ENCODE measurements around the gene C3orf70.
A peak's percentile ranks its signal among the peaks of the same experiment; 100 is the strongest.

Gene C3orf70

GRCh38 chr3:185152410-185153170, at the start of gene C3orf70:
Gene C3orf70, minus strand, starts transcription at chr3:185153060. Its CDS starts 237 bp downstream, at chr3:185152823.
- Histone ChIP-seq H3K27ac (peak within 1 kb of the TSS in 4 of 11 experiments; percentile 2 to 23 (median 18); a peak in 3 of 22 replicates), H3K4me2 (peak within 1 kb of the TSS; percentile 79 to 98 (median 96)), H3K27me3 (peaks cover 47 to 63% (median 57%) of the 10 kb centered on the region in 11 experiments), H3K4me1 (peaks cover 4 to 17% (median 15%) of the 10 kb centered on the region in 10 experiments; a peak in 15 of 20 replicates), H3K9ac (peak within 1 kb of the TSS; percentile 40 to 71 (median 65)), H3K4me3 (peak within 1 kb of the TSS; percentile 54 to 73 (median 66)), H4K20me1 (no peaks in the 10 kb centered on the region; a peak in 1 of 22 replicates), H3K36me3 (no peaks in the 10 kb centered on the region), H3K9me3 (replicated peaks in 1 of 11) (no peaks in the 10 kb centered on the region)
- TF ChIP-seq Cebpa-rat (IDR thresholded peaks at IDR 0.05): no peak

- TF ChIP-seq Cebpa-rat (IDR thresholded peaks at IDR 0.05): no peak
- Histone ChIP-seq H3K4me2 (no peak overlapping the region), H3K9me3 (replicated peaks in 1 of 11) (peaks cover 0 to 4% (median 0%) of the 10 kb centered on the region in 11 experiments; a peak in 2 of 22 replicates), H3K4me3 (no peak overlapping the region), H3K27ac (no peak overlapping the region), H3K4me1 (no peaks in the 10 kb centered on the region), H3K36me3 (no peaks in the 10 kb centered on the region), H3K9ac (no peak overlapping the region), H3K27me3 (no peaks in the 10 kb centered on the region), H4K20me1 (no peaks in the 10 kb centered on the region)
Observed at GRCh38 chr3:185200639-185201038, 47.8 kb upstream of the C3orf70 start.

- Histone ChIP-seq H3K27ac (no peak overlapping the region), H3K4me3 (no peak overlapping the region), H3K4me1 (no peaks in the 10 kb centered on the region), H3K9me3 (replicated peaks in 1 of 11) (peaks cover 0 to 4% (median 0%) of the 10 kb centered on the region in 11 experiments; a peak in 3 of 22 replicates), H3K27me3 (no peaks in the 10 kb centered on the region), H3K4me2 (no peak overlapping the region), H3K36me3 (no peaks in the 10 kb centered on the region), H4K20me1 (no peaks in the 10 kb centered on the region), H3K9ac (no peak overlapping the region)
- TF ChIP-seq Cebpa-rat (IDR thresholded peaks at IDR 0.05): no peak
Observed at GRCh38 chr3:185199671-185200070, 46.8 kb upstream of the C3orf70 start.

- no peaks in the 10 kb centered on the region for H3K27me3 ChIP-seq
- H3K4me2 ChIP-seq: no peak overlapping the region
- H4K20me1 ChIP-seq: no peaks in the 10 kb centered on the region
- no peak overlapping the region for H3K4me3 ChIP-seq
- H3K36me3 ChIP-seq: no peaks in the 10 kb centered on the region
- H3K4me1 ChIP-seq: no peaks in the 10 kb centered on the region
- no peak overlapping the region for H3K27ac ChIP-seq
- no peak for TF ChIP-seq Cebpa-rat (IDR thresholded peaks at IDR 0.05)
- no peak overlapping the region for H3K9ac ChIP-seq
- peaks cover 0 to 6% (median 0%) of the 10 kb centered on the region in 11 experiments; a peak in 4 of 22 replicates for H3K9me3 ChIP-seq (replicated peaks in 1 of 11)
Observed at GRCh38 chr3:185199206-185199605, 46.3 kb upstream of the C3orf70 start.

- H3K9me3 ChIP-seq (replicated peaks in 1 of 11): peaks cover 0 to 14% (median 5%) of the 10 kb centered on the region in 11 experiments; a peak in 4 of 22 replicates
- H4K20me1 ChIP-seq: no peaks in the 10 kb centered on the region
- no peaks in the 10 kb centered on the region for H3K27me3 ChIP-seq
- TF ChIP-seq Cebpa-rat (IDR thresholded peaks at IDR 0.05): no peak
- no peak overlapping the region for H3K4me3 ChIP-seq
- no peaks in the 10 kb centered on the region for H3K4me1 ChIP-seq
- H3K4me2 ChIP-seq: no peak overlapping the region
- H3K36me3 ChIP-seq: no peaks in the 10 kb centered on the region
- no peak overlapping the region for H3K9ac ChIP-seq
- H3K27ac ChIP-seq: no peak overlapping the region
Observed at GRCh38 chr3:185197068-185197467, 44.2 kb upstream of the C3orf70 start.

- no peak overlapping the region for H3K4me2 ChIP-seq
- no peaks in the 10 kb centered on the region for H3K4me1 ChIP-seq
- no peak overlapping the region for H3K9ac ChIP-seq
- H4K20me1 ChIP-seq: no peaks in the 10 kb centered on the region
- H3K9me3 ChIP-seq (replicated peaks in 1 of 11): peaks cover 0 to 14% (median 5%) of the 10 kb centered on the region in 11 experiments; a peak in 4 of 22 replicates
- no peak overlapping the region for H3K27ac ChIP-seq
- TF ChIP-seq Cebpa-rat (IDR thresholded peaks at IDR 0.05): peak in 8 of 11 experiments; percentile 22 to 84 (median 46); a peak in 12 of 22 replicates
- no peak overlapping the region for H3K4me3 ChIP-seq
- no peaks in the 10 kb centered on the region for H3K27me3 ChIP-seq
- no peaks in the 10 kb centered on the region for H3K36me3 ChIP-seq
Observed at GRCh38 chr3:185195652-185196051, 42.8 kb upstream of the C3orf70 start.

- no peak for TF ChIP-seq Cebpa-rat (IDR thresholded peaks at IDR 0.05)
- Histone ChIP-seq H3K36me3 (no peaks in the 10 kb centered on the region), H3K4me3 (no peak overlapping the region), H3K9ac (no peak overlapping the region), H3K27me3 (no peaks in the 10 kb centered on the region), H3K9me3 (replicated peaks in 1 of 11) (peaks cover 0 to 10% (median 0%) of the 10 kb centered on the region in 11 experiments; a peak in 1 of 22 replicates), H4K20me1 (no peaks in the 10 kb centered on the region), H3K4me1 (no peaks in the 10 kb centered on the region), H3K4me2 (no peak overlapping the region), H3K27ac (no peak overlapping the region)
Observed at GRCh38 chr3:185188816-185189215, 36.0 kb upstream of the C3orf70 start.

GRCh38 chr3:185187391-185187790, 34.5 kb upstream of the C3orf70 start:
- no peaks in the 10 kb centered on the region for H4K20me1 ChIP-seq
- H3K4me3 ChIP-seq: no peak overlapping the region
- no peak for TF ChIP-seq Cebpa-rat (IDR thresholded peaks at IDR 0.05)
- H3K27me3 ChIP-seq: no peaks in the 10 kb centered on the region
- H3K9me3 ChIP-seq (replicated peaks in 1 of 11): 0 out of 22 replicates have a peak, but pooled peaks cover 0 to 3% (median 0%) of the 10 kb centered on the region in 11 experiments
- H3K36me3 ChIP-seq: no peaks in the 10 kb centered on the region
- H3K4me1 ChIP-seq: no peaks in the 10 kb centered on the region
- no peak overlapping the region for H3K9ac ChIP-seq
- no peak overlapping the region for H3K27ac ChIP-seq
- no peak overlapping the region for H3K4me2 ChIP-seq

GRCh38 chr3:185176750-185177359, 24.0 kb upstream of the C3orf70 start:
- Histone ChIP-seq H4K20me1 (no peaks in the 10 kb centered on the region), H3K9ac (no peak overlapping the region), H3K27me3 (no peaks in the 10 kb centered on the region), H3K4me1 (peaks cover 20 to 47% (median 34%) of the 10 kb centered on the region in 10 experiments), H3K27ac (no peak overlapping the region), H3K9me3 (replicated peaks in 1 of 11) (no peaks in the 10 kb centered on the region), H3K36me3 (no peaks in the 10 kb centered on the region), H3K4me2 (no peak overlapping the region; a peak in 1 of 22 replicates), H3K4me3 (no peak overlapping the region)
- TF ChIP-seq Cebpa-rat (IDR thresholded peaks at IDR 0.05): no peak
